Measurements from ENCODE around the gene PNMA1.
"Not testable (repeated sequence)": the region's sequence is repeated elsewhere in the genome, so short reads cannot be mapped to it uniquely, and the experiment has no call there.

GRCh38 chr14:73708076-73708475, 6.1 kb downstream of the PNMA1 start:
- TF ChIP-seq ZNF274 (IDR thresholded peaks at IDR 0.05; ENCODE audit: borderline replicate concordance, low read depth, low read length); ERF (CRISPR knock-in tag; IDR thresholded peaks at IDR 0.05): not testable (repeated sequence)
